ENCODE data around the gene SLC23A2. TPM values are rescaled to one million over a fixed set of nuclear protein-coding genes. Genes with fewer than 3 reads are reported as not detected.
A peak's percentile ranks its signal among the peaks of the same experiment; 100 is the strongest.
"Not testable (repeated sequence)": the region's sequence is repeated elsewhere in the genome, so short reads cannot be mapped to it uniquely, and the experiment has no call there.

Gene SLC23A2
- polyA plus RNA-seq, 3 donors = 21.0 to 26.1 (median 22.2) TPM

DNA sequence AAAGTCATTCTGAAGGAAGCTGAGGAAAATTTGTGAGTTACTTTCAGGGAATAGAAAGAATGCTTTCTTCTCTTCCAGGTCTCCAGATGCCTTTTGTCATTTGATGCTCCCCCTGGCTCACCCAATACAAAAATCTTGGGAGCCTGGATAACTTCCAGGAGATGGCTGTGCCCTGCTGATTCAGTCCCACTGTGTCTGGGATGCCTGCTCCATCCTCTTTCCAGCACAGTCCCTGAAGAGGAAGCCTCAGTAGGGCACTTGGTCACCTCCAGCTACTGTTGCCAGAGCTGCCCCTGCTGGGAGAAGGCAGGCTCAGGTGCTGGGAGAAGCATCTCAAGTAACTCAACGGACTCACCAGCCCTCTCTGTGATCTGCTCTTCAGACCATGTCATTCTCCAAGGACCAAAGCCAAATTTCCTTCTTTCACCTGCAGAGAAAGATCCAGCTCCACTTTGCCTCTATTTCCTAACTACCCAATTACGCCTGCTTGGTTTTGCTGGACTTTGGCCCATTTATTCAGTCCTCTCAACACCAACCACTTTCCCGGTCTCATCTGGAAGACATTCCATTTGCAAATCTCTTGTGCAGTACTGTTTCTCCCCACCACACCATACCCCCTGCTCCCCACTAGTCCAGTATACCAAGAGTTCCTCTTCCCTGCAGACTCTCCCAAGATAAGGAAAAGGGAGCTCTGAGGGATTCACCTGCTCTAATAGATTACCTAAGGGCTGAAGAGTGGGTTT lies 53.3 kb downstream of the SLC23A2 start:
- DNase-seq (ENCODE audit: extremely low read depth in 1 of 11, low read depth in 9 of 11, low spot score in 4 of 11) = no peak

- no peak for DNase-seq (ENCODE audit: extremely low read depth in 1 of 11, low read depth in 9 of 11, low spot score in 4 of 11)
Measured at GRCh38 chr20:4946986-4947385, 54.3 kb downstream of the SLC23A2 start.

DNA sequence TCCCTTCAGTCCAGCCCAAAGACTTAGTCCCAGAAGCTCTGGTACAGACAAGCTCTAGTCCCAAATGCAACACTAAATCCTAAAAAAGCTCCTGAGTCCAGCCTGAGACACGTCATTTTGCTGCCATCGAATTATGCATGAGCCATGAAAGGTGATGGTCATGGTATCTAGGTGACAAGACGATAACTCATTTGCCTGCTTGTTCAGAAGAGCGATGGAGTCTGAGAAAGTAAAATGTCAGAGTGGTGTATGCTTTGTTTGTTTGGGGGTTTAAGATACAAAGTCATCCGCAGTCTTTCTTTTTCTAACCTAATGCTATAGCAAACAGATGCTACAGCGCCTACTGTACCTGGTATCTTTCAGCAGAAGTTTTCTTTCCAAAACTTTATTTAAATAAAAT lies 54.7 kb downstream of the SLC23A2 start:
- no peak for DNase-seq (ENCODE audit: extremely low read depth in 1 of 11, low read depth in 9 of 11, low spot score in 4 of 11)

DNA sequence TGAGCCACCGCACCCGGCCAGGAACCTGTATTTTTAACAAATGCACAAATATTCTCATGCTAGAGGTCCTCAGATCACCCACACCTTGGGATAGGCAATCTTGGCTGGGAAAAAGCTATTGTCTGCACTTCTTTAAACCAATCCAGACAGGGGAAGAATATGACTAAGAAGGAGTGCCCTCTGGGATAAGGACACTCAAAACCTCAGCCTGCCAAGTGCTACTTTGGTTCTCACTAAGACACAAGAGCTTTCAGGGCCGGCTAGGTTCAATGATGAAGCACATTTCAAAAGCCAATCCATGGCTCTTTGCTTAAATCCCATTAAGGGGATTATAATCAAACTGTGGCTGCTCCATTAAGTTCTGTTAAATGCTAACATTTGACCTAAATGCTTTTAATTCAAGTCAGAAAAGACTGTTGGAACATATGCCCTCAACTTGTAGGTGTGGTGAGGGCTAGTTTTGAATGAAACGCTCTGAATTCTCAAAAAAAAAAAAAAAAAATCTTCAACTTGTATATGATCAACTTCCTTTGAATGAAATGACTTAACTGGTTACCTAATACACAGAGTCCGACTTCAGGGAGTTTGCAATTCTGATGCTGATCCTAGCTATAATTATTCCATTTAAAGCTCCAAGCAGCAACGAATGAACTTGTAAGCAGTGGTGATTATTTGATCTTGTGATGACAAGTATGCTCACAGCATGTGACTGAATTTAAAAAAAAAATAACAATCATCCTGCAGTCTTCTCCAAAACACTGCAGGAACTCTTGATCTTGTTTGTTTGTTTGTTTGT lies 56.6 kb downstream of the SLC23A2 start:
- no peak for DNase-seq (ENCODE audit: extremely low read depth in 1 of 11, low read depth in 9 of 11, low spot score in 4 of 11)

- no peak for DNase-seq (ENCODE audit: extremely low read depth in 1 of 11, low read depth in 9 of 11, low spot score in 4 of 11)
Measured at GRCh38 chr20:4942331-4942730, 59.0 kb downstream of the SLC23A2 start.

- DNase-seq (ENCODE audit: extremely low read depth in 1 of 11, low read depth in 9 of 11, low spot score in 4 of 11) = peak in 4 of 11 donors; percentile 32 to 57 (median 54)
Measured at GRCh38 chr20:4937407-4938319, 63.6 kb downstream of the SLC23A2 start.

- no peak for DNase-seq (ENCODE audit: extremely low read depth in 1 of 11, low read depth in 9 of 11, low spot score in 4 of 11)
Measured at GRCh38 chr20:4936851-4937406, 64.4 kb downstream of the SLC23A2 start.

- DNase-seq (ENCODE audit: extremely low read depth in 1 of 11, low read depth in 9 of 11, low spot score in 4 of 11) = no peak
Measured at GRCh38 chr20:4936392-4936850, 64.9 kb downstream of the SLC23A2 start.

- DNase-seq (ENCODE audit: extremely low read depth in 1 of 11, low read depth in 9 of 11, low spot score in 4 of 11) = no peak
Measured at GRCh38 chr20:4932061-4932460, 69.2 kb downstream of the SLC23A2 start.

- DNase-seq (ENCODE audit: extremely low read depth in 1 of 11, low read depth in 9 of 11, low spot score in 4 of 11) = no peak
Measured at GRCh38 chr20:4929686-4930397, 71.5 kb downstream of the SLC23A2 start.

DNA sequence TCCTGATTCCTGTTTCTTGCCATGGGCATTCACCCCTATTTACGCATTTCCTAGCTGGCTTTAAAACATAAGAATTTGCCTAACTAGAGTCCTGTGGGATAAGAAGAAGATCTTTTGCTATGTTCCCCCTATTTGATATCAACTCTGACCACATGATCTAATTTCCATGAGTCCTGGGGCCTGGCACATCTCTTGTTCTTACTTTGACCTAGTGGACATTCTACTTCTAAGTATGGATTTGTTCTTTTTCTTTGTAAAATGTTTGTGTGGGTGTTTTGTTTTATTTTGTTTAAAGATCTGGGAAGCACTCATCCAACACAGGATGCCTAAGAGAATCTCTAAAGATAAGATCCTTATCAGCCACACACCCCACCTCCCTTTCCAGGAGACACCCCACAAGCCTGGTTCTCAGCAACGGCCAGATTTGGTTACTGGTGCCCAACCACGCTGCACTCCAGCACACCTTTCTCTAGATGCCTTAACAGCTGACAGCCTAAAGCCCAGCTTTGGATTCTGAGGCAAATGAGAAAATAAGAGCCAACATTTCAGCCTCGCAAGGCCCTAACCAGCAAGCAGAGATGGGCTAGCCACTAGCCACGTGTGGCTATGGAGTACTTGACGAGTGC lies 74.7 kb downstream of the SLC23A2 start:
- DNase-seq (ENCODE audit: extremely low read depth in 1 of 11, low read depth in 9 of 11, low spot score in 4 of 11) = no peak

GRCh38 chr20:4925842-4926530 lies 75.3 kb downstream of the SLC23A2 start:
- DNase-seq (ENCODE audit: extremely low read depth in 1 of 11, low read depth in 9 of 11, low spot score in 4 of 11) = peak in 2 of 11 donors; percentile 13 to 24

- DNase-seq (ENCODE audit: extremely low read depth in 1 of 11, low read depth in 9 of 11, low spot score in 4 of 11) = no peak
Measured at GRCh38 chr20:4924446-4924845, 76.9 kb downstream of the SLC23A2 start.

DNA sequence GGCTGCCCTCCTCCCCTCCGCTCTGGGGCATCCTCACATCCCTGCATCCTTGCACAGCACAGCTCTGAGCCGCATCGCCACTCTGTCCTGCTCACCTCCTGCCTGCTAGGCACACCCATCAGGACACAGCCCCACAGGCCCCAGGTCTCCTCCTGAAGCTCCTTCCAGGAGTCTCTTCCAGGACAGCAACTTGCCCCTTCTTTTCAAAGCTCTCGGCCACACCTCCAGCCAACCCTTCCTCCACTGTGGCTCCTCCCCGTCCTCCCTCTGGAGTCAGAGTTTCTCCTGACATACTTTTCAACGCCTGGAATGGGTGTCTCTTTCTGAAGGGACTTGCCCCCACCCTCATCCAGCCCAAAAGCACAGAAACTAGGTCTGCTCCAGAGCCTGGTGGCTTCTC lies 77.3 kb downstream of the SLC23A2 start:
- no peak for DNase-seq (ENCODE audit: extremely low read depth in 1 of 11, low read depth in 9 of 11, low spot score in 4 of 11)

GRCh38 chr20:4922186-4922585 lies 79.1 kb downstream of the SLC23A2 start:
- DNase-seq (ENCODE audit: extremely low read depth in 1 of 11, low read depth in 9 of 11, low spot score in 4 of 11) = no peak

GRCh38 chr20:4921271-4921670 lies 80.0 kb downstream of the SLC23A2 start:
- not testable (repeated sequence) for DNase-seq (ENCODE audit: extremely low read depth in 1 of 11, low read depth in 9 of 11, low spot score in 4 of 11)

GRCh38 chr20:4920655-4921054 lies 80.7 kb downstream of the SLC23A2 start:
- DNase-seq (ENCODE audit: extremely low read depth in 1 of 11, low read depth in 9 of 11, low spot score in 4 of 11) = no peak
